Psoas muscle (tissue), 8 donors: ENCODE measurements around the gene C6orf52. TPM values are rescaled to one million over a fixed set of nuclear protein-coding genes. Genes with fewer than 3 reads are reported as not detected.

Source experiments
- ATAC-seq, 4 donors: fragments of 200-7000 bp; cut with Tn5 transposase; one replicate each; pipeline ENCODE4 v1.9.1; 2020; ENCODE audit warnings: moderate library complexity in 3 of 4, mild to moderate bottlenecking in 2 of 4
- DNase-seq, 2 donors: peaks; one replicate each; pipeline ENCODE4 v3.0.0-alpha.2; 2020
- H3K27ac ChIP-seq: fragments of 200-600 bp; one replicate; pipeline ENCODE4 v1.8.0; 2022
- H3K27me3 ChIP-seq, 3 donors: fragments of 200-600 bp in 1 of 3; one replicate each; pipeline versions ENCODE4 v1.6.1 to v1.8.0; 2013 to 2022; ENCODE audit warnings: low read length in 2 of 3, mild to moderate bottlenecking in 2 of 3, moderate library complexity in 1 of 3; ENCODE audit not compliant: insufficient read depth in 3 of 3
- H3K36me3 ChIP-seq, 2 donors: fragments of 200-600 bp in 1 of 2; one replicate each; pipeline versions ENCODE4 v1.6.1 to v1.8.0; 2013 to 2022; ENCODE audit warnings: low read depth in 1 of 2, mild to moderate bottlenecking in 1 of 2, moderate library complexity in 1 of 2; ENCODE audit not compliant: insufficient read depth in 1 of 2
- H3K4me1 ChIP-seq: fragments of 200-600 bp; one replicate; pipeline ENCODE4 v1.8.0; 2022
- H3K4me3 ChIP-seq: fragments of 200-600 bp; one replicate; pipeline ENCODE4 v1.8.0; 2022; ENCODE audit warnings: mild to moderate bottlenecking
- H3K9me3 ChIP-seq: fragments of 200-600 bp; one replicate; pipeline ENCODE4 v1.8.0; 2022
- CTCF ChIP-seq: fragments of 200-600 bp; IDR thresholded peaks from one replicate; pipeline ENCODE4 v1.8.0; 2022; ENCODE audit warnings: antibody characterized with exemption
- WGBS, 3 donors: extraction: QIAGEN DNeasy Blood & Tissue Kit; methylation state at CpG; one replicate each; pipeline versions ENCODE4 v1.1.6 to v1.1.7; 2013; 5-methylcytosine and 5-hydroxymethylcytosine counted together
- intact Hi-C, 2 donors: fragments of 100-400 bp; cut with DNase I; formaldehyde crosslinking; loops; one replicate each; pipeline versions ENCODE4 v1.11.0 to v1.14.2; 2022
- polyA plus RNA-seq, 3 donors: library from polyadenylated mRNA; stranded (reverse); fragments of 200-250 nt; gene quantifications; one replicate each; pipeline ENCODE4 v1.2.3, GENCODE V29; 2013
- total RNA-seq, 4 donors: library from RNA; stranded (reverse); fragmentation: NEBNext Ultra II Directional in 2 of 4; extraction: Animal tissue kit (Norgen Biotek cat#: 25700) in 2 of 4; gene quantifications; one replicate each; pipeline versions ENCODE4 v1.2.1 to v1.2.4, GENCODE V29; 2021 to 2023
- donor health status: healthy with polysubstance abuse.
- donor health status: DM: no; HTN: no; CAD: no; lungs with moderate emphysema.
- donor health status: Bipolar disorder and iron deficiency.
- donor health status: healthy.
- donor health status: DM: yes; HTN: yes; CAD: no.
- donor health status: DM: no; HTN: no; CAD: no.
- donor health status: DM: no; HTN: no; CAD: no.
- donor health status: DM: yes; HTN: yes; CAD: no.

The C6orf52 gene
- total and polyA plus RNA-seq, 7 donors: 0.33 to 1.5 (median 0.61) TPM

- TF ChIP-seq CTCF: no peak
- H3K4me1 ChIP-seq: peaks cover 15% of the 10 kb centered on the region
- ATAC-seq: no peak
- no peak overlapping the region for H3K27ac ChIP-seq
- intact Hi-C loops: no loop called here
- H3K27me3 ChIP-seq: no peaks in the 10 kb centered on the region
- no peaks in the 10 kb centered on the region for H3K9me3 ChIP-seq
- DNase-seq: no peak
- 77 to 85% (median 80%) methylated on average over 8 of the region's 8 CpGs for WGBS, 3 donors
- no peaks in the 10 kb centered on the region for H3K36me3 ChIP-seq
- H3K4me3 ChIP-seq: peak overlapping the region; percentile 68
Observed at GRCh38 chr6:10719296-10719963, 25.0 kb upstream of the C6orf52 start.

- no peak for DNase-seq
- H3K4me1 ChIP-seq: no peaks in the 10 kb centered on the region
- 85 to 89% (median 87%) methylated on average over 8 of the region's 8 CpGs for WGBS, 3 donors
- no peak overlapping the region for H3K4me3 ChIP-seq
- peaks cover 0 to 20% of the 10 kb centered on the region in 2 donors for H3K36me3 ChIP-seq
- H3K27me3 ChIP-seq: no peaks in the 10 kb centered on the region
- H3K27ac ChIP-seq: no peak overlapping the region
- no peak for TF ChIP-seq CTCF
- H3K9me3 ChIP-seq: no peaks in the 10 kb centered on the region
- intact Hi-C loops: no loop called here
- no peak for ATAC-seq
Observed at GRCh38 chr6:10713962-10714361, 19.5 kb upstream of the C6orf52 start.

GRCh38 chr6:10696655-10697054 lies 2.2 kb upstream of the C6orf52 start:
- Histone ChIP-seq H3K9me3 (no peaks in the 10 kb centered on the region), H3K27me3 (no peaks in the 10 kb centered on the region), H3K36me3 (peaks cover 4 to 44% of the 10 kb centered on the region in 2 donors), H3K4me3 (no peak overlapping the region), H3K27ac (no peak overlapping the region), H3K4me1 (peaks cover 27% of the 10 kb centered on the region)
- ATAC-seq (no peak), DNase-seq (no peak)
- 94 to 99% (median 96%) methylated on average over 4 of the region's 4 CpGs for WGBS, 3 donors
- no peak for TF ChIP-seq CTCF
- intact Hi-C loops: no loop called here

- ATAC-seq (no peak), DNase-seq (no peak)
- Histone ChIP-seq H3K4me3 (peak overlapping the region; percentile 89), H3K9me3 (no peaks in the 10 kb centered on the region), H3K27me3 (no peaks in the 10 kb centered on the region), H3K36me3 (peaks cover 4 to 29% of the 10 kb centered on the region in 2 donors), H3K4me1 (peaks cover 27% of the 10 kb centered on the region), H3K27ac (peak overlapping the region; percentile 88)
- TF ChIP-seq CTCF: no peak
- intact Hi-C loops: loop anchor here (2.0 kb wide), 2 partner anchors 28 to 184 kb away; partner anchors contain the start of gene TMEM14C (in 1 of the 2)
- WGBS, 3 donors: 0 to 1% (median 0%) methylated on average over 17 of the region's 17 CpGs
Observed at GRCh38 chr6:10695086-10695657, 756 bp upstream of the C6orf52 start.
